ENCODE results near the gene AGT.

AGT gene

DNA sequence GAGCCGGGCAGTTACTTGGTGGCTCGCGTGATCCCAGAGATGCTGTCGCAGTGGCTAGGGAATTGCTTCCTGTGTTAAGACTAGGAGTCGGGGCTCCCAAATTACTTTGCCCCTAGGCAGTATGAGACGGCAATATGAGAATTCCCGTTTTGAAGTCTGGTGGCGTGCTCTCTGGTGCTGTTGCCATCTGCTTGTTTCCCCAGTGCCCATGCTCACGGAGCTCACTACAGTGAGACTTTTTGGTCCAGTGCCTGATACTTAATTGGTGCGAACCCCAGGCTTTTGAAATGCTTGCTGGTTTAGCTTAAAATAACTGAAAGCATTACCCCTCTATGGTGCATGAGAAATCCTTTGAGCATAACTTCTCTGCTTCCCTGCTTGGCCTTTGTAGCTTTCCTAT is 22.3 kb downstream of the AGT start:
- Histone ChIP-seq H4K20me1 (ENCODE audit: insufficient read depth, low read length) (no peaks in the 10 kb centered on the region), H3K27ac (ENCODE audit: low read length) (no peak overlapping the region), H3K27me3 (replicated peaks; ENCODE audit: insufficient read depth, low read length) (no peaks in the 10 kb centered on the region), H3K9me2 (replicated peaks; ENCODE audit: insufficient read depth, low read length) (no peaks in the 10 kb centered on the region), H3K4me1 (ENCODE audit: low read length) (no peaks in the 10 kb centered on the region), H3K9me3 (replicated peaks; ENCODE audit: insufficient read depth, low read length) (no peaks in the 10 kb centered on the region), H2AFZ (ENCODE audit: low read length) (no peak overlapping the region), H3K79me2 (ENCODE audit: low read length) (no peaks in the 10 kb centered on the region), H3K4me2 (ENCODE audit: low read depth, low read length) (no peak overlapping the region), H3F3A (ENCODE audit: insufficient read depth, low read length) (no peaks in the 10 kb centered on the region), H3K4me3 (ENCODE audit: low read length) (no peak overlapping the region), H3K9ac (ENCODE audit: low read length) (no peak overlapping the region), H3K36me3 (replicated peaks; ENCODE audit: insufficient read depth, low read length) (peaks cover 13% of the 10 kb centered on the region)
- TF ChIP-seq EZH2phosphoT487 (IDR thresholded peaks at IDR 0.05; ENCODE audit: low read length): no peak
- TF ChIP-seq, protein P1, sequence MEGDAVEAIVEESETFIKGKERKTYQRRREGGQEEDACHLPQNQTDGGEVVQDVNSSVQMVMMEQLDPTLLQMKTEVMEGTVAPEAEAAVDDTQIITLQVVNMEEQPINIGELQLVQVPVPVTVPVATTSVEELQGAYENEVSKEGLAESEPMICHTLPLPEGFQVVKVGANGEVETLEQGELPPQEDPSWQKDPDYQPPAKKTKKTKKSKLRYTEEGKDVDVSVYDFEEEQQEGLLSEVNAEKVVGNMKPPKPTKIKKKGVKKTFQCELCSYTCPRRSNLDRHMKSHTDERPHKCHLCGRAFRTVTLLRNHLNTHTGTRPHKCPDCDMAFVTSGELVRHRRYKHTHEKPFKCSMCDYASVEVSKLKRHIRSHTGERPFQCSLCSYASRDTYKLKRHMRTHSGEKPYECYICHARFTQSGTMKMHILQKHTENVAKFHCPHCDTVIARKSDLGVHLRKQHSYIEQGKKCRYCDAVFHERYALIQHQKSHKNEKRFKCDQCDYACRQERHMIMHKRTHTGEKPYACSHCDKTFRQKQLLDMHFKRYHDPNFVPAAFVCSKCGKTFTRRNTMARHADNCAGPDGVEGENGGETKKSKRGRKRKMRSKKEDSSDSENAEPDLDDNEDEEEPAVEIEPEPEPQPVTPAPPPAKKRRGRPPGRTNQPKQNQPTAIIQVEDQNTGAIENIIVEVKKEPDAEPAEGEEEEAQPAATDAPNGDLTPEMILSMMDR (IDR thresholded peaks at IDR 0.05; ENCODE audit: low read length): no peak
- no peak for TF ChIP-seq EZH2 (optimal IDR thresholded peaks at IDR 0.05; ENCODE audit: low read depth, low read length)
- no peak for DNase-seq

DNA sequence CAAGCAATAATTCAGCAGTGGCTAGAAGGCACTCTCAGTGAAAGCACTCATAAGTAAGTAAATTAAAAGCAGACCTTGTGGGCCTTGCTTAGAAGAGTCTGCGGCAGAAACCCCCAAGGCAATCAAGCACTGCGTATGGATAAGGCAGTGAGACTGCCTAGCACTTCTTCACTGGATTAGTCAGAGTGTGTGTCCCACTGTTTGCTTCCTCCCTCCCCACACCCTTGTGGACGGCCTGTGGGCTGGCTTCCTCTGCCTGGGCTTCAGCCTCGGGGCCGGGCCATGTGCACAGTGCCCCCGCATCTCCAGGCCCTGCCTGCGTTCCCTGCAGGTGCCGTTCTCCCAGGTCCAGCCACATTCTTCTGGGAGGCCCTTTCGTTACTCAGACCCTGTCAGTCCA is 23.8 kb downstream of the AGT start:
- DNase-seq: no peak
- Histone ChIP-seq H2AFZ (ENCODE audit: low read length) (no peak overlapping the region), H3K9me3 (replicated peaks; ENCODE audit: insufficient read depth, low read length) (no peaks in the 10 kb centered on the region), H3F3A (ENCODE audit: insufficient read depth, low read length) (no peaks in the 10 kb centered on the region), H3K27ac (ENCODE audit: low read length) (no peak overlapping the region), H3K4me3 (ENCODE audit: low read length) (no peak overlapping the region), H3K9me2 (replicated peaks; ENCODE audit: insufficient read depth, low read length) (no peaks in the 10 kb centered on the region), H3K4me2 (ENCODE audit: low read depth, low read length) (no peak overlapping the region), H3K9ac (ENCODE audit: low read length) (no peak overlapping the region), H3K4me1 (ENCODE audit: low read length) (no peaks in the 10 kb centered on the region), H3K36me3 (replicated peaks; ENCODE audit: insufficient read depth, low read length) (peaks cover 21% of the 10 kb centered on the region), H4K20me1 (ENCODE audit: insufficient read depth, low read length) (no peaks in the 10 kb centered on the region), H3K79me2 (ENCODE audit: low read length) (no peaks in the 10 kb centered on the region), H3K27me3 (replicated peaks; ENCODE audit: insufficient read depth, low read length) (no peaks in the 10 kb centered on the region)
- TF ChIP-seq EZH2 (optimal IDR thresholded peaks at IDR 0.05; ENCODE audit: low read depth, low read length) (no peak), EZH2phosphoT487 (IDR thresholded peaks at IDR 0.05; ENCODE audit: low read length) (no peak)
- TF ChIP-seq, protein P1 (IDR thresholded peaks at IDR 0.05; ENCODE audit: low read length): no peak

DNA sequence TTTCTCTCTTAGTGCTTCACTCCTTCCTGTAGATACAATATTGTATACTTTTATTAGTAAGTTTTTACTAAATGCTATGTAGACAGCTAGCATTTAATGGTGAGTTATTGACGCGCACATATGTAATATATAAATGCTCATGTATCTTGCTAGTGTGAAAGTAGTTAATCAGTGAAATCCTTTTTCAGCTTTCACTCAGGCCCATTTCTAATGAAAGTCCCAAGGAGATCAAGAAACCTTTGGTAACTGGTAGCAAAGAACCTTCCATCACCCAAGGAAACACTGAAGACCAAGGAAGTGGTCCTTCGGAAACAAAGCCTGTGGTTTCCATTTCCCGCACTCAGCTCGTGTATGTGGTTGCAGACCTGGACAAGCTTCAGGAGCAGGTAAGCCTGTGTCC is 27.2 kb downstream of the AGT start:
- H3K36me3 ChIP-seq (replicated peaks; ENCODE audit: insufficient read depth, low read length): peaks cover 24% of the 10 kb centered on the region

More for the DNA sequence above, 27.2 kb downstream of the AGT start:
- H3K27me3 ChIP-seq (replicated peaks; ENCODE audit: insufficient read depth, low read length): no peaks in the 10 kb centered on the region
- TF ChIP-seq, protein P1 (IDR thresholded peaks at IDR 0.05; ENCODE audit: low read length): no peak
- TF ChIP-seq EZH2phosphoT487 (IDR thresholded peaks at IDR 0.05; ENCODE audit: low read length): no peak
- TF ChIP-seq EZH2 (optimal IDR thresholded peaks at IDR 0.05; ENCODE audit: low read depth, low read length): no peak
- no peaks in the 10 kb centered on the region for H3K4me1 ChIP-seq (ENCODE audit: low read length)
- no peak overlapping the region for H2AFZ ChIP-seq (ENCODE audit: low read length)
- H3K9me2 ChIP-seq (replicated peaks; ENCODE audit: insufficient read depth, low read length): no peaks in the 10 kb centered on the region
- no peak overlapping the region for H3K9ac ChIP-seq (ENCODE audit: low read length)
- H3K79me2 ChIP-seq (ENCODE audit: low read length): no peaks in the 10 kb centered on the region
- H3K4me3 ChIP-seq (ENCODE audit: low read length): no peak overlapping the region
- H3F3A ChIP-seq (ENCODE audit: insufficient read depth, low read length): no peaks in the 10 kb centered on the region
- DNase-seq: no peak
- no peak overlapping the region for H3K27ac ChIP-seq (ENCODE audit: low read length)
- H3K9me3 ChIP-seq (replicated peaks; ENCODE audit: insufficient read depth, low read length): no peaks in the 10 kb centered on the region
- no peak overlapping the region for H3K4me2 ChIP-seq (ENCODE audit: low read depth, low read length)
- no peaks in the 10 kb centered on the region for H4K20me1 ChIP-seq (ENCODE audit: insufficient read depth, low read length)
